AG04449 (cell line): ENCODE measurements around the gene VPS26A.

Experiments used
- CTCF ChIA-PET: fragments of 350-600 bp; formaldehyde crosslinking; extraction: SDS; loops from one replicate; lab custom pipeline; 2021; ENCODE audit warnings: antibody characterized with exemption; lab: Yijun Ruan, JAX
- POLR2A ChIA-PET: fragments of 400-600, 350-600 bp; formaldehyde crosslinking; extraction: SDS; loops from one replicate; lab custom pipeline; 2020; ENCODE audit warnings: antibody characterized with exemption, inconsistent platforms; lab: Yijun Ruan, JAX
- DNase-seq: peaks from one replicate; pipeline ENCODE4 v3.0.0-alpha.2; 2010; ENCODE audit warnings: low read depth, low spot score
- H3K4me3 ChIP-seq: 2 replicates; pipeline ENCODE4 v1.5.1; 2011; ENCODE audit warnings: low read depth, mild to moderate bottlenecking, control low read depth, low read length
- CTCF ChIP-seq: IDR thresholded peaks from one replicate; pipeline ENCODE4 v1.5.1; 2011; ENCODE audit warnings: mild to moderate bottlenecking, moderate library complexity, low read length, control low read depth, inconsistent platforms; ENCODE audit not compliant: insufficient read depth; ENCODE audit errors: missing control alignments

VPS26A gene

GRCh38 chr10:69176823-69177222, 52.8 kb downstream of the VPS26A start:
- no peak overlapping the region for H3K4me3 ChIP-seq
- POLR2A ChIA-PET, result no interaction called here
- TF ChIP-seq CTCF, result no peak

GRCh38 chr10:69179089-69179742, 55.2 kb downstream of the VPS26A start:
- ChIA-PET POLR2A (no interaction called here), CTCF (interaction anchor here (1.4 kb wide), 1 partner anchor 174 kb away, joined by 4 read pairs; no protein-coding TSS in a partner anchor)
- TF ChIP-seq CTCF, result no peak
- H3K4me3 ChIP-seq, result peak overlapping the region; percentile 100
- DNase-seq, result no peak

More at GRCh38 chr10:69176823-69177222, 52.8 kb downstream of the VPS26A start:
- CTCF ChIA-PET, result no interaction called here
- DNase-seq, result no peak

- peak; percentile 77 for DNase-seq
- ChIA-PET POLR2A (no interaction called here), CTCF (interaction anchor here (1.4 kb wide), 1 partner anchor 175 kb away, joined by 4 read pairs; no protein-coding TSS in a partner anchor)
- TF ChIP-seq CTCF, result no peak
- peak within 1 kb of the TSS; percentile 100 for H3K4me3 ChIP-seq
Measured at GRCh38 chr10:69179743-69180524, 56.0 kb downstream of the VPS26A start, which contains the start of gene SUPV3L1. Gene SUPV3L1 (plus strand): TSS chr10:69180234. CDS start chr10:69180292, 58 bp downstream.

- H3K4me3 ChIP-seq, result peak overlapping the region; percentile 100
- TF ChIP-seq CTCF, result no peak
- DNase-seq, result no peak
- ChIA-PET POLR2A (no interaction called here), CTCF (interaction anchor here (1.4 kb wide), 1 partner anchor 176 kb away, joined by 4 read pairs; no protein-coding TSS in a partner anchor)
Measured at GRCh38 chr10:69180525-69181204, 56.7 kb downstream of the VPS26A start.

- TF ChIP-seq CTCF, result no peak
- DNase-seq, result no peak
- ChIA-PET POLR2A (no interaction called here), CTCF (interaction anchor here (1.2 kb wide), 1 partner anchor 212 kb away, joined by 3 read pairs; no protein-coding TSS in a partner anchor)
- H3K4me3 ChIP-seq, result peak overlapping the region; percentile 100
Measured at GRCh38 chr10:69181433-69181832, 57.5 kb downstream of the VPS26A start.
